Measurements from ENCODE around the gene MIEF2.

Gene MIEF2

GRCh38 chr17:18254888-18255649, 5.4 kb upstream of the MIEF2 start:
- DNase-seq (ENCODE audit: low read depth, low spot score), result no peak

- DNase-seq (ENCODE audit: low read depth, low spot score), result no peak
These were observed 4.1 kb upstream of the MIEF2 start for GRCh38 chr17:18256351-18256750.

GRCh38 chr17:18256776-18257175, 3.7 kb upstream of the MIEF2 start:
- no peak for DNase-seq (ENCODE audit: low read depth, low spot score)

- DNase-seq (ENCODE audit: low read depth, low spot score), result no peak
These were observed 3.0 kb upstream of the MIEF2 start for GRCh38 chr17:18257268-18257981.

GRCh38 chr17:18257982-18258355, 2.5 kb upstream of the MIEF2 start:
- no peak for DNase-seq (ENCODE audit: low read depth, low spot score)

- DNase-seq (ENCODE audit: low read depth, low spot score), result no peak
These were observed 2.0 kb upstream of the MIEF2 start, which contains the start of gene FLII for GRCh38 chr17:18258356-18259038. FLII (minus strand) TSS chr17:18258738; CDS start chr17:18258690, 48 bp downstream.

- no peak for DNase-seq (ENCODE audit: low read depth, low spot score)
These were observed 686 bp upstream of the MIEF2 start for GRCh38 chr17:18259621-18260331.

GRCh38 chr17:18261146-18261515, 669 bp downstream of the MIEF2 start:
- DNase-seq (ENCODE audit: low read depth, low spot score), result no peak

- no peak for DNase-seq (ENCODE audit: low read depth, low spot score)
These were observed 1.2 kb downstream of the MIEF2 start for GRCh38 chr17:18261659-18262058.

GRCh38 chr17:18262111-18262510, 1.6 kb downstream of the MIEF2 start:
- DNase-seq (ENCODE audit: low read depth, low spot score), result no peak

- no peak for DNase-seq (ENCODE audit: low read depth, low spot score)
These were observed 2.2 kb downstream of the MIEF2 start for GRCh38 chr17:18262641-18263040.

- no peak for DNase-seq (ENCODE audit: low read depth, low spot score)
These were observed 3.6 kb downstream of the MIEF2 start for GRCh38 chr17:18263885-18264682.

- no peak for DNase-seq (ENCODE audit: low read depth, low spot score)
These were observed 6.9 kb downstream of the MIEF2 start for GRCh38 chr17:18267366-18267765.

GRCh38 chr17:18267927-18268711, 7.7 kb downstream of the MIEF2 start:
- no peak for DNase-seq (ENCODE audit: low read depth, low spot score)

GRCh38 chr17:18270046-18270931, 9.8 kb downstream of the MIEF2 start:
- DNase-seq (ENCODE audit: low read depth, low spot score), result no peak

- no peak for DNase-seq (ENCODE audit: low read depth, low spot score)
These were observed 16.6 kb downstream of the MIEF2 start for GRCh38 chr17:18277076-18277475.

- no peak for DNase-seq (ENCODE audit: low read depth, low spot score)
These were observed 18.4 kb downstream of the MIEF2 start for GRCh38 chr17:18278867-18279266.

- no peak for DNase-seq (ENCODE audit: low read depth, low spot score)
These were observed 19.8 kb downstream of the MIEF2 start for GRCh38 chr17:18280249-18280648.

- no peak for DNase-seq (ENCODE audit: low read depth, low spot score)
These were observed 20.4 kb downstream of the MIEF2 start for GRCh38 chr17:18280766-18281371.
